HEK293 (cell line): ENCODE data around the gene RNF10.

Experiments
- BCL11A ChIP-seq: fragments of 450-650 bp; formaldehyde crosslinking; IDR thresholded peaks from 2 replicates; pipeline ENCODE4 v1.5.1; 2016; ENCODE audit warnings: low read depth, missing biosample characterization, missing genetic modification characterization
- TCF7L2 ChIP-seq: IDR thresholded peaks from 2 replicates; pipeline ENCODE4 v1.6.1; 2011; ENCODE audit warnings: low read depth, mild to moderate bottlenecking, inconsistent platforms, low read length, moderate library complexity, borderline replicate concordance
- ZNF274 ChIP-seq, 2 experiments: fragments of 200-500 bp in 1 of 2; fragments of 450-650 bp in 1 of 2; sonication (Bioruptor generic) in 1 of 2; formaldehyde crosslinking in 1 of 2; IDR thresholded peaks; 2 replicates each; pipeline versions ENCODE4 v1.5.1 to v1.6.1; 2014 to 2016; ENCODE audit warnings: borderline replicate concordance in 1 of 2, inconsistent platforms in 1 of 2, low read length in 1 of 2, missing biosample characterization in 1 of 2, missing genetic modification characterization in 1 of 2
- ZNF76 ChIP-seq: fragments of 450-650 bp; formaldehyde crosslinking; IDR thresholded peaks from 2 replicates; pipeline ENCODE4; 2016; ENCODE audit warnings: low read depth, missing biosample characterization, missing genetic modification characterization, borderline replicate concordance
- ZSCAN30 ChIP-seq: fragments of 450-650 bp; IDR thresholded peaks from 2 replicates; pipeline ENCODE4 v1.5.1; 2018; ENCODE audit warnings: missing biosample characterization, mild to moderate bottlenecking, missing genetic modification characterization, moderate library complexity
- TF ChIP-seq, protein P1 (sequence below): fragments of 450-650 bp; formaldehyde crosslinking; IDR thresholded peaks from 2 replicates; pipeline ENCODE4 v1.5.1; 2016; ENCODE audit warnings: missing biosample characterization, missing genetic modification characterization

DNA sequence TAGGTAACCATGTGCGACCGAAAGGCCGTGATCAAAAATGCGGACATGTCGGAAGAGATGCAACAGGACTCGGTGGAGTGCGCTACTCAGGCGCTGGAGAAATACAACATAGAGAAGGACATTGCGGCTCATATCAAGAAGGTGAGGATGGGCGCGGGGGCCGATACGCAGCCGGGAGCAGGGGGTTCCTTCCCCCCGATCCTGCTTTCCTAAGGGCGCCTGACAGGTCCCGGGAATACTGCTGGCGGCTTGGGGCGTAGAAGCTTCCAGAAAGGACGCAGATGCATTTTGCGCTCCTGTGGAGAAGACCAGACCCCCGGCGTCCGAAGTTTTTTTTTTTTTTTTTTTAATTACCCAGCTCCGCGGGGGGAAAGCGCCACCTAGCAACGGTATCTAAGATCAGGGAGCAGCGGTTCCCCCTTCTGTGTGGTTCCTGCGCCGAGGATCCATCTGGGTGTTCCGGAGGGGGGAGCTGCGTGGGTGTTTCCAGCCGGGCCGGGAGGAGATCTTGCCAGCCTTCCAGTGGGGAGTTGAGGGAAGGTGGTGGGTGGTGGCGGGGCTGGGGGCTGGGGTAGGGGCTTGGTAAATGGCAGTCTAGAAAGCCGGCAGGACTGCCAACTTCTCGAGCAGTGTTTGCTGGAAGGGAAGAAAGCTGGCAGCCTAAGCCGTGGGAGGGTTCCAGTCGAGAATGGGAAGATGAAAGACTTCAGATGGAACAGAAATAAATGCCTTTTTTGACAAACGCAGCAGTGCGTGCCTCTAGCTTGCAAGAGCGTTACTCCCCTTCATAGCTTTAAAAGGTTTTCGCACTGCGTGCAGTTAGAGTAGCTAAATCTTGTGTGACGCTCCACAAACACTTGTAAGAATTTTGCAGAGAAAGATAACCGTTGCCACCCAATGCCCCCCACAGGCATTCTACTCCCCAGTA, 37.5 kb upstream of the RNF10 start:
- TF ChIP-seq, protein P1, sequence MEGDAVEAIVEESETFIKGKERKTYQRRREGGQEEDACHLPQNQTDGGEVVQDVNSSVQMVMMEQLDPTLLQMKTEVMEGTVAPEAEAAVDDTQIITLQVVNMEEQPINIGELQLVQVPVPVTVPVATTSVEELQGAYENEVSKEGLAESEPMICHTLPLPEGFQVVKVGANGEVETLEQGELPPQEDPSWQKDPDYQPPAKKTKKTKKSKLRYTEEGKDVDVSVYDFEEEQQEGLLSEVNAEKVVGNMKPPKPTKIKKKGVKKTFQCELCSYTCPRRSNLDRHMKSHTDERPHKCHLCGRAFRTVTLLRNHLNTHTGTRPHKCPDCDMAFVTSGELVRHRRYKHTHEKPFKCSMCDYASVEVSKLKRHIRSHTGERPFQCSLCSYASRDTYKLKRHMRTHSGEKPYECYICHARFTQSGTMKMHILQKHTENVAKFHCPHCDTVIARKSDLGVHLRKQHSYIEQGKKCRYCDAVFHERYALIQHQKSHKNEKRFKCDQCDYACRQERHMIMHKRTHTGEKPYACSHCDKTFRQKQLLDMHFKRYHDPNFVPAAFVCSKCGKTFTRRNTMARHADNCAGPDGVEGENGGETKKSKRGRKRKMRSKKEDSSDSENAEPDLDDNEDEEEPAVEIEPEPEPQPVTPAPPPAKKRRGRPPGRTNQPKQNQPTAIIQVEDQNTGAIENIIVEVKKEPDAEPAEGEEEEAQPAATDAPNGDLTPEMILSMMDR (tag by site-specific recombination) = peak; percentile 63
- TF ChIP-seq ZSCAN30 (tag by site-specific recombination) = no peak
- TF ChIP-seq BCL11A (tag by site-specific recombination) = no peak
- no peak for TF ChIP-seq ZNF274 (IDR thresholded peaks at IDR 0.05; ENCODE audit: low read length)
- no peak for TF ChIP-seq ZNF274 (tag by site-specific recombination; IDR thresholded peaks at IDR 0.05; ENCODE audit: borderline replicate concordance)
- no peak for TF ChIP-seq TCF7L2
- TF ChIP-seq ZNF76 (tag by site-specific recombination) = no peak
